H1 (cell line): ENCODE results near the gene SEMA3F. TPM values are rescaled to one million over a fixed set of nuclear protein-coding genes. Genes with fewer than 3 reads are reported as not detected.
A peak's percentile ranks its signal among the peaks of the same experiment; 100 is the strongest.

Source experiments
- CTCF ChIA-PET: fragments of 300-600 bp; sonication (Branson Sonifier 250); formaldehyde crosslinking; loops from one replicate; lab custom pipeline; 2021; ENCODE audit not compliant: partially characterized antibody; lab: Charles Lee
- POLR2A ChIA-PET: fragments of 300-600 bp; sonication (Branson Sonifier 250); formaldehyde crosslinking; loops from one replicate; lab custom pipeline; 2021; ENCODE audit warnings: inconsistent platforms; ENCODE audit not compliant: partially characterized antibody; lab: Charles Lee
- DNase-seq, 2 experiments: peaks; one replicate each; pipeline versions ENCODE4 v3.0.0 to v3.0.0-alpha.2; 2010 to 2022; ENCODE audit warnings: low spot score in 2 of 2, low read depth in 1 of 2, mixed read lengths in 1 of 2
- FAIRE-seq: peaks from 2 replicates; lab custom pipeline; 2011; peaks lifted over from hg19 to GRCh38; lab: Jason Lieb, UNC
- H2AFZ ChIP-seq: 2 replicates; pipeline ENCODE4 v1.8.1; 2012; ENCODE audit warnings: low read length, inconsistent platforms
- H2AK5ac ChIP-seq: 2 replicates; pipeline ENCODE4 v1.6.1; 2013; ENCODE audit warnings: low read depth, low read length
- H2BK120ac ChIP-seq: replicated peaks from 2 replicates; pipeline ENCODE3; 2013; ENCODE audit warnings: low read depth, low read length, inconsistent platforms
- H2BK12ac ChIP-seq: 2 replicates; pipeline ENCODE4 v1.6.1; 2013; ENCODE audit warnings: low read depth, low read length
- H2BK15ac ChIP-seq: 2 replicates; pipeline ENCODE4 v1.6.1; 2013; ENCODE audit warnings: low read length
- H2BK20ac ChIP-seq: 2 replicates; pipeline ENCODE4 v1.6.1; 2013; ENCODE audit warnings: low read length
- H2BK5ac ChIP-seq: 2 replicates; pipeline ENCODE4 v1.6.1; 2013; ENCODE audit warnings: low read depth, low read length
- H3K14ac ChIP-seq: 2 replicates; pipeline ENCODE4 v1.6.1; 2013; ENCODE audit warnings: inconsistent platforms; ENCODE audit not compliant: insufficient read length
- H3K18ac ChIP-seq: 2 replicates; pipeline ENCODE4 v1.6.1; 2013; ENCODE audit warnings: low read length; ENCODE audit errors: extremely low read depth
- H3K23ac ChIP-seq: 2 replicates; pipeline ENCODE4 v1.6.1; 2013; ENCODE audit warnings: inconsistent platforms; ENCODE audit not compliant: insufficient read length
- H3K23me2 ChIP-seq: 2 replicates; pipeline ENCODE4 v1.6.1; 2013; ENCODE audit warnings: low read depth, low read length
- H3K27ac ChIP-seq: 2 replicates; pipeline ENCODE4 v1.6.1; 2011; ENCODE audit warnings: low read depth, low read length, inconsistent platforms
- H3K27me3 ChIP-seq, 4 experiments: replicated peaks in 1 of 4; 1 replicate in 1 of 4; 2 replicates in 3 of 4; pipeline versions ENCODE4 v1.6.1 to v1.8.1; 2011 to 2013; ENCODE audit warnings: low read length in 3 of 4, mild to moderate bottlenecking in 3 of 4, inconsistent platforms in 2 of 4, mixed read lengths in 2 of 4, moderate library complexity in 1 of 4; ENCODE audit not compliant: control insufficient read depth in 3 of 4, insufficient read depth in 3 of 4; ENCODE audit errors: extremely low read depth in 1 of 4
- H3K36me3 ChIP-seq, 4 experiments: 2 replicates each; pipeline versions ENCODE4 v1.6.1 to v1.8.1; 2011 to 2013; ENCODE audit warnings: mild to moderate bottlenecking in 4 of 4, low read length in 3 of 4, moderate library complexity in 2 of 4, control low read depth in 1 of 4, inconsistent platforms in 1 of 4; ENCODE audit not compliant: insufficient read depth in 4 of 4, control insufficient read depth in 2 of 4
- H3K4ac ChIP-seq: replicated peaks from 2 replicates; pipeline ENCODE3; 2013; ENCODE audit warnings: low read length, low read depth, mixed read lengths, inconsistent platforms; ENCODE audit not compliant: insufficient read length
- H3K4me1 ChIP-seq, 4 experiments: replicated peaks in 1 of 4; 1 replicate in 1 of 4; 2 replicates in 3 of 4; pipeline versions ENCODE4 v1.6.1 to v1.8.1; 2011 to 2013; ENCODE audit warnings: low read length in 3 of 4, inconsistent platforms in 2 of 4, mixed read lengths in 1 of 4; ENCODE audit not compliant: insufficient read depth in 4 of 4, control insufficient read depth in 3 of 4
- H3K4me2 ChIP-seq, 2 experiments: 2 replicates each; pipeline versions ENCODE4 v1.6.1 to v1.8.1; 2011 to 2013; ENCODE audit warnings: low read depth in 2 of 2, low read length in 2 of 2, control low read depth in 1 of 2, inconsistent platforms in 1 of 2, mild to moderate bottlenecking in 1 of 2; ENCODE audit not compliant: insufficient read depth in 1 of 2
- H3K4me3 ChIP-seq, 4 experiments: fragments of 200-600, 300-600 bp in 1 of 4; sonication (generic), shearing (Covaris generic), sonication (Bioruptor Twin) in 1 of 4; 2 replicates each; pipeline versions ENCODE4 v1.5.1 to v1.8.1; 2011 to 2016; ENCODE audit warnings: low read length in 4 of 4, low read depth in 3 of 4, control low read depth in 2 of 4, inconsistent platforms in 2 of 4, mild to moderate bottlenecking in 2 of 4, mixed read lengths in 1 of 4, moderate library complexity in 1 of 4; ENCODE audit not compliant: insufficient read depth in 2 of 4; ENCODE audit errors: extremely low read depth in 1 of 4
- H3K56ac ChIP-seq: replicated peaks from 2 replicates; pipeline ENCODE3; 2013; ENCODE audit warnings: low read depth, mild to moderate bottlenecking, mixed read lengths, low read length, inconsistent platforms; ENCODE audit not compliant: insufficient read length
- H3K79me1 ChIP-seq: 2 replicates; pipeline ENCODE4 v1.6.1; 2013; ENCODE audit warnings: low read depth, low read length, control low read depth
- H3K79me2 ChIP-seq, 2 experiments: 2 replicates each; pipeline versions ENCODE4 v1.6.1 to v1.8.1; 2012 to 2013; ENCODE audit warnings: low read length in 2 of 2, mild to moderate bottlenecking in 2 of 2, inconsistent platforms in 1 of 2; ENCODE audit not compliant: insufficient read depth in 2 of 2, control insufficient read depth in 1 of 2
- H3K9ac ChIP-seq, 4 experiments: replicated peaks in 1 of 4; 1 replicate in 1 of 4; 2 replicates in 3 of 4; pipeline versions ENCODE4 v1.6.1 to v1.8.1; 2011 to 2013; ENCODE audit warnings: low read depth in 3 of 4, low read length in 3 of 4, control low read depth in 2 of 4, mild to moderate bottlenecking in 2 of 4, moderate library complexity in 2 of 4, inconsistent platforms in 1 of 4; ENCODE audit errors: extremely low read depth in 1 of 4
- H3K9me3 ChIP-seq, 2 experiments: 2 replicates each; pipeline versions ENCODE4 v1.6.1 to v1.8.1; 2012 to 2013; ENCODE audit warnings: mild to moderate bottlenecking in 2 of 2, moderate library complexity in 2 of 2, control low read depth in 1 of 2, inconsistent platforms in 1 of 2, low read depth in 1 of 2, low read length in 1 of 2, mixed read lengths in 1 of 2; ENCODE audit not compliant: insufficient read depth in 2 of 2
- H4K20me1 ChIP-seq, 2 experiments: replicated peaks in 1 of 2; 2 replicates each; pipeline versions ENCODE3 to v1.8.1; 2011 to 2013; ENCODE audit warnings: inconsistent platforms in 2 of 2, low read length in 2 of 2, mild to moderate bottlenecking in 1 of 2; ENCODE audit not compliant: insufficient read depth in 2 of 2, control insufficient read depth in 1 of 2
- H4K5ac ChIP-seq: 2 replicates; pipeline ENCODE4 v1.6.1; 2013; ENCODE audit warnings: low read length, low read depth, mixed read lengths, inconsistent platforms; ENCODE audit not compliant: insufficient read length
- H4K8ac ChIP-seq: 2 replicates; pipeline ENCODE4 v1.8.0; 2013; ENCODE audit warnings: mild to moderate bottlenecking, moderate library complexity, low read length, inconsistent platforms; ENCODE audit not compliant: insufficient read depth; ENCODE audit errors: extremely low read depth
- H4K91ac ChIP-seq: replicated peaks from 2 replicates; pipeline ENCODE3; 2013; ENCODE audit warnings: low read length, mixed read lengths, inconsistent platforms; ENCODE audit not compliant: insufficient read length
- GTF2F1 ChIP-seq: IDR thresholded peaks from 2 replicates; pipeline ENCODE4 v1.6.1; 2012; ENCODE audit warnings: low read depth, low read length, improper control_type of control experiment, borderline replicate concordance
- PHF8 ChIP-seq: fragments of 200-600 bp; sonication (generic); conservative IDR thresholded peaks from 2 replicates; pipeline ENCODE4 v1.7.1; 2012; ENCODE audit warnings: low read depth, mild to moderate bottlenecking, inconsistent platforms, low read length, moderate library complexity
- POU5F1 ChIP-seq: IDR thresholded peaks from 2 replicates; pipeline ENCODE4 v1.6.1; 2011; ENCODE audit warnings: low read depth, mild to moderate bottlenecking, low read length, moderate library complexity
- TAF1 ChIP-seq: IDR thresholded peaks from 2 replicates; pipeline ENCODE4 v1.6.1; 2011; ENCODE audit warnings: mild to moderate bottlenecking, low read depth, low read length
- YY1 ChIP-seq: IDR thresholded peaks from 2 replicates; pipeline ENCODE4 v1.6.1; 2011; ENCODE audit warnings: low read depth, mild to moderate bottlenecking, low read length
- ZNF274 ChIP-seq: IDR thresholded peaks from 2 replicates; pipeline ENCODE4 v1.7.0; 2012; ENCODE audit warnings: low read length, borderline replicate concordance; ENCODE audit errors: extremely low read depth
- WGBS, 2 experiments: shearing (Covaris generic) in 1 of 2; methylation state at CpG; one replicate each; pipeline versions ENCODE4 v1.1.6 to v1.1.7; 2013 to 2015; ENCODE audit warnings: low lambda C conversion rate in 2 of 2, mixed read lengths in 2 of 2, inconsistent platforms in 1 of 2, low coverage in 1 of 2, missing lambda C conversion rate in 1 of 2; ENCODE audit not compliant: insufficient replicate concordance in 2 of 2, insufficient coverage in 1 of 2, insufficient read length in 1 of 2; ENCODE audit errors: extremely low coverage in 1 of 2, missing lambda C conversion rate in 1 of 2; 5-methylcytosine and 5-hydroxymethylcytosine counted together
- polyA plus RNA-seq, 7 experiments: library from polyadenylated mRNA; depleted of rRNA in 3 of 7; stranded (reverse) in 5 of 7; unstranded in 2 of 7; fragments of >200 nt in 5 of 7; fragments of 200-250 nt in 2 of 7; gene quantifications; 1 replicate in 5 of 7; 2 replicates in 1 of 7; 4 replicates in 1 of 7; pipeline versions ENCODE4 v1.2.1 to v1.2.3, GENCODE V29; 2011 to 2013; ENCODE audit warnings: missing spikeins in 2 of 7, mixed read lengths in 2 of 7
- total RNA-seq: library from RNA; stranded (reverse); fragmentation: NEBNext Ultra II Directional; extraction: Animal tissue kit (Norgen Biotek cat#: 25700); gene quantifications from 2 replicates; pipeline ENCODE4 v1.2.1, GENCODE V29; 2021

Gene SEMA3F
- total and polyA plus RNA-seq, 2 of the 8 experiments (the other 6 are each of a cell fraction or from before 2014, with no cell fraction given) = 20.3 to 37.0 TPM

GRCh38 chr3:50151728-50152127, 3.4 kb upstream of the SEMA3F start:
- H3K36me3 ChIP-seq = no peaks in the 10 kb centered on the region
- peaks cover 2% of the 10 kb centered on the region; the same call in 1 of the 2 replicates for H3K79me1 ChIP-seq
- no peak overlapping the region for H3K27ac ChIP-seq
- H3K4ac ChIP-seq = peak overlapping the region; percentile 12
- H3K4me2 ChIP-seq = 0 out of 4 replicates have a peak overlapping the region, but pooled peaks of 1 of the 2 experiments have one; percentile 8
- peak overlapping the region; percentile 69; the same call in 1 of the 2 replicates for H2BK5ac ChIP-seq
- H4K20me1 ChIP-seq = no peaks in the 10 kb centered on the region
- H3K23me2 ChIP-seq = peaks cover 14% of the 10 kb centered on the region; the same call in 1 of the 2 replicates
- H3K4me3 ChIP-seq = no peak overlapping the region
- H2AK5ac ChIP-seq = peak overlapping the region; percentile 71; the same call in 1 of the 2 replicates
- peaks cover 5 to 35% (median 24%) of the 10 kb centered on the region in 4 experiments for H3K4me1 ChIP-seq
- ChIA-PET POLR2A (interaction anchor here (1.1 to 6.1 kb wide), 6 partner anchors 14 to 132 kb away, joined by 3 to 54 read pairs (median 4); no protein-coding TSS in a partner anchor), CTCF (interaction anchor here (0.6 to 5.3 kb wide), 16 partner anchors 10 to 1437 kb away, joined by 3 to 54 read pairs (median 5); partner anchors contain the start of gene GNAT1)
- no peaks in the 10 kb centered on the region for H3K9me3 ChIP-seq
- peaks cover 0 to 6% of the 10 kb centered on the region in 2 experiments; a peak in 1 of 4 replicates for H3K79me2 ChIP-seq
- H3K18ac ChIP-seq = peak overlapping the region; percentile 76; the same call in 1 of the 2 replicates
- peaks cover 2 to 19% (median 15%) of the 10 kb centered on the region in 4 experiments; a peak in 6 of 7 replicates for H3K27me3 ChIP-seq
- peak overlapping the region; percentile 52; the same call in 1 of the 2 replicates for H2BK12ac ChIP-seq
- H2BK15ac ChIP-seq = peak overlapping the region; percentile 9; the same call in 1 of the 2 replicates
- 94% methylated on average over 5 of the region's 5 CpGs; no CpG with 5 or more reads in 1 of the 2 experiments for WGBS, 2 experiments
- FAIRE-seq (no peak), DNase-seq (no peak)
- H3K9ac ChIP-seq = no peak overlapping the region
- no peak overlapping the region for H3K23ac ChIP-seq
- H3K14ac ChIP-seq = no peak overlapping the region
- H4K91ac ChIP-seq = peak overlapping the region; percentile 5
- H2AFZ ChIP-seq = no peak overlapping the region
- H4K5ac ChIP-seq = no peak overlapping the region
- TF ChIP-seq PHF8 = no peak
- no peak for TF ChIP-seq POU5F1
- no peak for TF ChIP-seq GTF2F1
- no peak for TF ChIP-seq ZNF274
- no peak for TF ChIP-seq TAF1
- TF ChIP-seq YY1 = no peak
- no peak overlapping the region; the same call in 1 of the 2 replicates for H4K8ac ChIP-seq
- H2BK20ac ChIP-seq = peak overlapping the region; percentile 75
- H3K56ac ChIP-seq = no peak overlapping the region
- no peak overlapping the region for H2BK120ac ChIP-seq
